SK-N-SH treated with all-trans-retinoic acid at 6 μM for 48 hours (cell line): ENCODE results near the gene SLC13A3.

Experiments used
- ATAC-seq: fragments of 200-7000 bp; cut with Tn5 transposase; 3 replicates; pipeline ENCODE4 v1.9.1; 2020; ENCODE audit warnings: mild to moderate bottlenecking, moderate library complexity
- ARNTL ChIP-seq: fragments of 450-650 bp; formaldehyde crosslinking; IDR thresholded peaks from 2 replicates; pipeline ENCODE4 v1.5.0; 2020; ENCODE audit warnings: low read depth, mild to moderate bottlenecking, moderate library complexity, borderline replicate concordance
- BACH2 ChIP-seq: fragments of 250-450 bp; sonication (Bioruptor Pico); IDR thresholded peaks from 2 replicates; pipeline ENCODE4 v1.9.0; 2021; ENCODE audit warnings: mild to moderate bottlenecking, borderline replicate concordance
- CREB5 ChIP-seq: fragments of 250-450 bp; sonication (Bioruptor Pico); IDR thresholded peaks from 2 replicates; pipeline ENCODE4 v1.5.1; 2020; ENCODE audit warnings: low read depth, mild to moderate bottlenecking, moderate library complexity
- CSRNP3 ChIP-seq: fragments of 250-450 bp; sonication (Bioruptor Pico); IDR thresholded peaks from 2 replicates; pipeline ENCODE4 v1.5.1; 2021; ENCODE audit warnings: mild to moderate bottlenecking, moderate library complexity
- GLIS3 ChIP-seq: fragments of 250-450 bp; sonication (Bioruptor Pico); IDR thresholded peaks from 2 replicates; pipeline ENCODE4 v1.5.0; 2020; ENCODE audit warnings: mild to moderate bottlenecking, moderate library complexity
- ISL1 ChIP-seq: fragments of 250-450 bp; sonication (Bioruptor Pico); IDR thresholded peaks from 2 replicates; pipeline ENCODE4 v2.1.2; 2022; ENCODE audit warnings: mild to moderate bottlenecking, moderate library complexity
- POU6F1 ChIP-seq: fragments of 250-450 bp; sonication (Bioruptor Pico); IDR thresholded peaks from 2 replicates; pipeline ENCODE4 v1.8.0; 2021; ENCODE audit warnings: low read depth, mild to moderate bottlenecking, moderate library complexity, borderline replicate concordance
- PPARA ChIP-seq: fragments of 250-450 bp; sonication (Bioruptor Pico); IDR thresholded peaks from 2 replicates; pipeline ENCODE4 v1.5.0; 2020; ENCODE audit warnings: mild to moderate bottlenecking, borderline replicate concordance
- RARB ChIP-seq: fragments of 250-450 bp; sonication (Bioruptor Pico); IDR thresholded peaks from 2 replicates; pipeline ENCODE4 v1.8.0; 2021; ENCODE audit warnings: mild to moderate bottlenecking, moderate library complexity
- TCF4 ChIP-seq: fragments of 250-450 bp; sonication (Bioruptor Pico); IDR thresholded peaks from 2 replicates; pipeline ENCODE4 v1.8.0; 2021; ENCODE audit warnings: mild to moderate bottlenecking, moderate library complexity, borderline replicate concordance
- TSHZ2 ChIP-seq: fragments of 250-450 bp; sonication (Bioruptor Pico); IDR thresholded peaks from 2 replicates; pipeline ENCODE4 v1.5.0; 2020; ENCODE audit warnings: mild to moderate bottlenecking, moderate library complexity
- ZC3H10 ChIP-seq: fragments of 250-450 bp; sonication (Bioruptor Pico); IDR thresholded peaks from 2 replicates; pipeline ENCODE4 v1.5.1; 2021; ENCODE audit warnings: mild to moderate bottlenecking, moderate library complexity
- ZFP30 ChIP-seq: fragments of 450-650 bp; formaldehyde crosslinking; IDR thresholded peaks from 2 replicates; pipeline ENCODE4 v1.5.0; 2022; ENCODE audit warnings: mild to moderate bottlenecking, moderate library complexity
- ZNF565 ChIP-seq: fragments of 450-650 bp; formaldehyde crosslinking; conservative IDR thresholded peaks from 2 replicates; pipeline ENCODE4 v1.5.0; 2020; ENCODE audit warnings: low read depth, mild to moderate bottlenecking, moderate library complexity
- ZNF70 ChIP-seq: fragments of 450-650 bp; formaldehyde crosslinking; IDR thresholded peaks from 2 replicates; pipeline ENCODE4 v1.5.0; 2020; ENCODE audit warnings: mild to moderate bottlenecking, moderate library complexity
- ZNF8 ChIP-seq: fragments of 450-650 bp; formaldehyde crosslinking; IDR thresholded peaks from 2 replicates; pipeline ENCODE4 v1.5.0; 2020; ENCODE audit warnings: mild to moderate bottlenecking, moderate library complexity

Gene SLC13A3

GRCh38 chr20:46570956-46571355, 80.3 kb downstream of the SLC13A3 start:
- TF ChIP-seq ZNF565 (no peak), PPARA (no peak), ISL1 (CRISPR knock-in tag) (no peak), POU6F1 (no peak), ZFP30 (CRISPR knock-in tag) (no peak), TSHZ2 (CRISPR knock-in tag) (no peak)
- ATAC-seq = no peak

- no peak for TF ChIP-seq CSRNP3 (CRISPR knock-in tag)
- no peak for TF ChIP-seq ZC3H10
- TF ChIP-seq ZNF565 = no peak
- TF ChIP-seq CREB5 (CRISPR knock-in tag) = no peak
- TF ChIP-seq RARB = no peak
- no peak for TF ChIP-seq PPARA
- TF ChIP-seq ZFP30 (CRISPR knock-in tag) = no peak
- TF ChIP-seq ARNTL = no peak
- no peak for TF ChIP-seq GLIS3 (CRISPR knock-in tag)
- TF ChIP-seq, all 23 proteins: peak for 0
- ATAC-seq = no peak
Observed at GRCh38 chr20:46569961-46570360, 81.3 kb downstream of the SLC13A3 start.

- TF ChIP-seq TSHZ2 (CRISPR knock-in tag) (0 out of 2 replicates have a peak, but pooled peaks have one; percentile 50), RARB (no peak), TCF4 (CRISPR knock-in tag) (peak; percentile 44; the same call in 1 of the 2 replicates)
- TF ChIP-seq, all 23 proteins: peak for 2
Observed at GRCh38 chr20:46568570-46569129, 82.6 kb downstream of the SLC13A3 start.

GRCh38 chr20:46566125-46566524, 85.1 kb downstream of the SLC13A3 start:
- no peak for ATAC-seq
- no peak for TF ChIP-seq ZC3H10
- TF ChIP-seq RARB = no peak
- no peak for TF ChIP-seq ZNF8 (CRISPR knock-in tag)
- TF ChIP-seq GLIS3 (CRISPR knock-in tag) = no peak
- no peak for TF ChIP-seq TSHZ2 (CRISPR knock-in tag)
- TF ChIP-seq BACH2 (CRISPR knock-in tag) = no peak
- no peak for TF ChIP-seq CREB5 (CRISPR knock-in tag)
- no peak for TF ChIP-seq CSRNP3 (CRISPR knock-in tag)
- TF ChIP-seq POU6F1 = no peak
- TF ChIP-seq PPARA = no peak
- TF ChIP-seq ZNF70 (CRISPR knock-in tag) = no peak

More at GRCh38 chr20:46568570-46569129, 82.6 kb downstream of the SLC13A3 start:
- peak; percentile 86 for ATAC-seq
